Astrocyte (in vitro differentiated cells and primary cell): ENCODE results near the gene ITGAE.

Source experiments
- EZH2 ChIP-seq: IDR thresholded peaks from 2 replicates; pipeline ENCODE4 v1.6.1; 2012; ENCODE audit warnings: mild to moderate bottlenecking, low read length, inconsistent platforms; ENCODE audit not compliant: insufficient read depth
- TF ChIP-seq, protein P1 (sequence below): IDR thresholded peaks from 2 replicates; pipeline ENCODE4 v1.5.1; 2011; ENCODE audit warnings: low read depth, mild to moderate bottlenecking, inconsistent platforms, low read length, moderate library complexity; ENCODE audit not compliant: insufficient read depth

DNA sequence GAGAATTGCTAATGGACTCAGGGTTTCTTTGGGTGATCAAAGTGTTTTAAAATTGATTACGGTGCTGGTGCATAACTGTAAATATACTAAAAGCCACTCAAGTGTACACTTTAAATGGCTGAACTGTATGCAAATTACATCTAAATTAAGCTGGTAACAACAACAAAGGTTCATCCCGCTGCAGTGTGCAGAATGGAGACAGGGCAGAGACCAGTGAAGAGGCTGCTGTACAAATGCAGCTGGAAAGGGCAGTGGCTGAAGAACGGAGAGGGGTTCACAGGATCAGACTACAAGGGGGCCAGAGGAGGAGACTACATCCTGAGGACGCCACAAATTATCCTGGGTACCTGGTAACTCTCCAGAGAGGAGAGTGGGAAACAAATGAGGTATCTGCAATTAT lies 9.0 kb upstream of the ITGAE start:
- TF ChIP-seq, protein P1, sequence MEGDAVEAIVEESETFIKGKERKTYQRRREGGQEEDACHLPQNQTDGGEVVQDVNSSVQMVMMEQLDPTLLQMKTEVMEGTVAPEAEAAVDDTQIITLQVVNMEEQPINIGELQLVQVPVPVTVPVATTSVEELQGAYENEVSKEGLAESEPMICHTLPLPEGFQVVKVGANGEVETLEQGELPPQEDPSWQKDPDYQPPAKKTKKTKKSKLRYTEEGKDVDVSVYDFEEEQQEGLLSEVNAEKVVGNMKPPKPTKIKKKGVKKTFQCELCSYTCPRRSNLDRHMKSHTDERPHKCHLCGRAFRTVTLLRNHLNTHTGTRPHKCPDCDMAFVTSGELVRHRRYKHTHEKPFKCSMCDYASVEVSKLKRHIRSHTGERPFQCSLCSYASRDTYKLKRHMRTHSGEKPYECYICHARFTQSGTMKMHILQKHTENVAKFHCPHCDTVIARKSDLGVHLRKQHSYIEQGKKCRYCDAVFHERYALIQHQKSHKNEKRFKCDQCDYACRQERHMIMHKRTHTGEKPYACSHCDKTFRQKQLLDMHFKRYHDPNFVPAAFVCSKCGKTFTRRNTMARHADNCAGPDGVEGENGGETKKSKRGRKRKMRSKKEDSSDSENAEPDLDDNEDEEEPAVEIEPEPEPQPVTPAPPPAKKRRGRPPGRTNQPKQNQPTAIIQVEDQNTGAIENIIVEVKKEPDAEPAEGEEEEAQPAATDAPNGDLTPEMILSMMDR = no peak
- TF ChIP-seq EZH2 = no peak
